Effector CD8-positive, alpha-beta T cell (primary cell): ENCODE data around the gene ANKRD50.

Experiments
- DNase-seq: peaks from one replicate; lab custom pipeline; 2025; lab: John Stamatoyannopoulos, UW

Gene ANKRD50

GRCh38 chr4:124708517-124709300 lies 3.8 kb downstream of the ANKRD50 start:
- DNase-seq = no peak

- no peak for DNase-seq
Measured at GRCh38 chr4:124705393-124705792, 7.1 kb downstream of the ANKRD50 start.

- DNase-seq = no peak
Measured at GRCh38 chr4:124703154-124703553, 9.4 kb downstream of the ANKRD50 start.

- DNase-seq = no peak
Measured at GRCh38 chr4:124697441-124697840, 15.1 kb downstream of the ANKRD50 start.

GRCh38 chr4:124696182-124696581 lies 16.4 kb downstream of the ANKRD50 start:
- DNase-seq = no peak

GRCh38 chr4:124694946-124695598 lies 17.5 kb downstream of the ANKRD50 start:
- no peak for DNase-seq

- no peak for DNase-seq
Measured at GRCh38 chr4:124694306-124694705, 18.2 kb downstream of the ANKRD50 start.

- DNase-seq = no peak
Measured at GRCh38 chr4:124691801-124692200, 20.7 kb downstream of the ANKRD50 start.

- no peak for DNase-seq
Measured at GRCh38 chr4:124686279-124686678, 26.3 kb downstream of the ANKRD50 start.

GRCh38 chr4:124685851-124686250 lies 26.7 kb downstream of the ANKRD50 start:
- no peak for DNase-seq

GRCh38 chr4:124684301-124684700 lies 28.2 kb downstream of the ANKRD50 start:
- no peak for DNase-seq

GRCh38 chr4:124682384-124682783 lies 30.1 kb downstream of the ANKRD50 start:
- DNase-seq = no peak

GRCh38 chr4:124666496-124666895 lies 46.0 kb downstream of the ANKRD50 start:
- no peak for DNase-seq

- no peak for DNase-seq
Measured at GRCh38 chr4:124658795-124659194, 53.7 kb downstream of the ANKRD50 start.

- no peak for DNase-seq
Measured at GRCh38 chr4:124650614-124651013, 61.9 kb downstream of the ANKRD50 start.

GRCh38 chr4:124647599-124647998 lies 64.9 kb downstream of the ANKRD50 start:
- DNase-seq = no peak

GRCh38 chr4:124644621-124645020 lies 67.9 kb downstream of the ANKRD50 start:
- no peak for DNase-seq

- no peak for DNase-seq
Measured at GRCh38 chr4:124642846-124643245, 69.7 kb downstream of the ANKRD50 start.

GRCh38 chr4:124641715-124642381 lies 70.7 kb downstream of the ANKRD50 start:
- DNase-seq = no peak

GRCh38 chr4:124640022-124640730 lies 72.4 kb downstream of the ANKRD50 start:
- no peak for DNase-seq

- DNase-seq = no peak
Measured at GRCh38 chr4:124637321-124637720, 75.2 kb downstream of the ANKRD50 start.

- no peak for DNase-seq
Measured at GRCh38 chr4:124636788-124637187, 75.7 kb downstream of the ANKRD50 start.
